GM23338 (cell line): Measurements from ENCODE around the gene GPR42. TPM values are rescaled to one million over a fixed set of nuclear protein-coding genes. Genes with fewer than 3 reads are reported as not detected.

Experiments
- ATAC-seq: fragments of 200-7000 bp; cut with Tn5 transposase; 3 replicates; pipeline ENCODE4 v1.9.1; 2020
- DNase-seq: peaks from one replicate; pipeline ENCODE4 v3.0.0-alpha.2; 2015; ENCODE audit warnings: low spot score
- H2AFZ ChIP-seq: fragments of 200-600 bp; sonication (generic); 2 replicates; pipeline ENCODE4 v1.8.0; 2016; ENCODE audit warnings: antibody characterized with exemption, mild to moderate bottlenecking, moderate library complexity
- H3F3A ChIP-seq: fragments of 200-600 bp; sonication (generic); replicated peaks from 2 replicates; pipeline ENCODE4 v1.8.0; 2017; ENCODE audit warnings: antibody characterized with exemption, mixed run types, low read depth
- H3K27ac ChIP-seq: fragments of 200-600 bp; sonication (generic); 2 replicates; pipeline ENCODE4 v1.6.1; 2016; ENCODE audit warnings: low read depth
- H3K27me3 ChIP-seq: fragments of 200-600 bp; sonication (generic); 2 replicates; pipeline ENCODE4 v1.8.0; 2016; ENCODE audit warnings: mild to moderate bottlenecking, mixed run types, moderate library complexity; ENCODE audit not compliant: insufficient read depth
- H3K36me3 ChIP-seq: fragments of 200-600 bp; sonication (generic); 2 replicates; pipeline ENCODE4 v1.8.0; 2016; ENCODE audit warnings: mild to moderate bottlenecking; ENCODE audit not compliant: insufficient read depth
- H3K4me1 ChIP-seq: fragments of 200-600 bp; sonication (generic); 2 replicates; pipeline ENCODE4 v1.8.0; 2016; ENCODE audit warnings: mild to moderate bottlenecking, moderate library complexity; ENCODE audit not compliant: insufficient read depth
- H3K4me2 ChIP-seq: fragments of 200-600 bp; sonication (generic); 2 replicates; pipeline ENCODE4 v1.7.1; 2017; ENCODE audit warnings: mixed run types
- H3K4me3 ChIP-seq: fragments of 200-600 bp; sonication (generic); 2 replicates; pipeline ENCODE4 v1.6.1; 2016; ENCODE audit warnings: mixed run types
- H3K79me2 ChIP-seq: fragments of 200-600 bp; sonication (generic); replicated peaks from 2 replicates; pipeline ENCODE4 v1.8.0; 2017; ENCODE audit warnings: mild to moderate bottlenecking; ENCODE audit not compliant: insufficient read depth
- H3K9me2 ChIP-seq: fragments of 200-600 bp; sonication (generic); 2 replicates; pipeline ENCODE4 v1.8.0; 2017; ENCODE audit not compliant: insufficient read depth
- H4K20me1 ChIP-seq: fragments of 200-600 bp; sonication (generic); replicated peaks from 2 replicates; pipeline ENCODE4 v1.8.0; 2017; ENCODE audit warnings: mild to moderate bottlenecking; ENCODE audit not compliant: insufficient read depth
- H3K27ac Mint-ChIP-seq: 2 replicates; pipeline ENCODE4 v1.8.0; 2020; ENCODE audit warnings: inconsistent platforms, mild to moderate bottlenecking, moderate library complexity, mixed read lengths
- H3K27me3 Mint-ChIP-seq: 3 replicates; pipeline ENCODE4 v1.8.0; 2022; ENCODE audit warnings: low read depth, mild to moderate bottlenecking, moderate library complexity, mixed read lengths, inconsistent platforms; ENCODE audit not compliant: insufficient read depth, poor library complexity
- H3K36me3 Mint-ChIP-seq: 3 replicates; pipeline ENCODE4 v1.8.0; 2021; ENCODE audit warnings: low read depth, mild to moderate bottlenecking, inconsistent platforms, moderate library complexity, mixed read lengths
- H3K4me1 Mint-ChIP-seq: 3 replicates; pipeline ENCODE4 v1.8.0; 2020; ENCODE audit warnings: mild to moderate bottlenecking, inconsistent platforms, mixed read lengths
- H3K4me3 Mint-ChIP-seq: 3 replicates; pipeline ENCODE4 v1.8.0; 2021; ENCODE audit warnings: moderate library complexity, mild to moderate bottlenecking, inconsistent platforms, mixed read lengths
- H3K9me3 Mint-ChIP-seq: 3 replicates; pipeline ENCODE4 v1.8.0; 2020; ENCODE audit warnings: moderate library complexity, mild to moderate bottlenecking, inconsistent platforms, mixed read lengths
- ETS1 ChIP-seq: IDR thresholded peaks from 2 replicates; pipeline ENCODE4 v1.6.1; 2016; ENCODE audit warnings: antibody characterized with exemption
- EZH2phosphoT487 ChIP-seq: fragments of 200-600 bp; sonication (generic); IDR thresholded peaks from one replicate; pipeline ENCODE4 v1.8.1; 2018; ENCODE audit warnings: antibody characterized with exemption; ENCODE audit not compliant: unreplicated experiment
- JUNB ChIP-seq: IDR thresholded peaks from one replicate; pipeline ENCODE4 v1.6.1; 2016; ENCODE audit warnings: antibody characterized with exemption; ENCODE audit not compliant: unreplicated experiment
- POLR2AphosphoS5 ChIP-seq: IDR thresholded peaks from 2 replicates; pipeline ENCODE4 v1.6.1; 2016; ENCODE audit warnings: antibody characterized with exemption, low read depth
- ZNF114 ChIP-seq: fragments of 250-450 bp; sonication (Bioruptor Pico); IDR thresholded peaks from 2 replicates; pipeline ENCODE4 v1.5.0; 2020; ENCODE audit warnings: mild to moderate bottlenecking, moderate library complexity
- polyA plus RNA-seq: library from polyadenylated mRNA; unstranded; fragments of >200 nt; fragmentation: Nextera tagmentation; extraction: Ambion mirVana; gene quantifications from 2 replicates; pipeline ENCODE4 v1.2.1, GENCODE V29; 2016
- total RNA-seq: library from RNA; depleted of rRNA; stranded (reverse); fragments of >200 nt; shearing (Covaris generic); gene quantifications from 2 replicates; pipeline ENCODE4 v1.2.3, GENCODE V29; 2014
- TF ChIP-seq, protein P1 (sequence below), 2 experiments: fragments of 200-600 bp in 1 of 2; sonication (generic) in 1 of 2; conservative IDR thresholded peaks; 2 replicates each; pipeline versions ENCODE4 v1.5.1 to v1.6.1; 2016 to 2017; ENCODE audit warnings: antibody characterized with exemption in 2 of 2, low read depth in 2 of 2, mild to moderate bottlenecking in 2 of 2, moderate library complexity in 1 of 2

The GPR42 gene
- total and polyA plus RNA-seq, 2 experiments from 2014 or later, result not detected

DNA sequence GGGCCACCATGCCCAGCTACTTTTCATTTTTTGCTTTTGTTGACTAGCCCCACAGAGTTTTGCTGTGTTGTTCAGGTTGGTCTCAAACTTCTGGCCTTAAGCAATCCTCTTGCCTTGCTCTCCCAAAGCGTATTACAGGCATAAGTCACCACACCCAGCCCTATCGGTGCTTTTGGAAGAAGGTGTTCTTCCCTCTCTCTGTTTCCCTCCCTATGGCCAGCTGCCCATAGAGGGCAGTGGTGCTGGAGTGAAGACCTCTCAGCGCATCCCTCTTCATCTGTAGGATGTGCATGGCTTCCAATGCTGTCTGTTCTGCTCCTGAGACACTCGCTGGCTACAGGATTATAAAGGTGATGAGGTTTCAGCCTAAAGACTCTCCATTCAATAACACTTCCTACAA lies 43.2 kb upstream of the GPR42 start:
- DNase-seq, result peak; percentile 63
- Histone ChIP-seq H3K9me2 (no peaks in the 10 kb centered on the region), H3K36me3 (no peaks in the 10 kb centered on the region), H2AFZ (no peak overlapping the region), H3K27ac (no peak overlapping the region), H4K20me1 (no peaks in the 10 kb centered on the region), H3K4me1 (no peaks in the 10 kb centered on the region), H3F3A (no peaks in the 10 kb centered on the region), H3K4me3 (no peak overlapping the region), H3K27me3 (no peaks in the 10 kb centered on the region), H3K4me2 (no peak overlapping the region), H3K79me2 (no peaks in the 10 kb centered on the region)
- TF ChIP-seq ETS1 (no peak), JUNB (no peak), EZH2phosphoT487 (no peak), ZNF114 (CRISPR knock-in tag) (no peak), POLR2AphosphoS5 (no peak)
- TF ChIP-seq, protein P1, sequence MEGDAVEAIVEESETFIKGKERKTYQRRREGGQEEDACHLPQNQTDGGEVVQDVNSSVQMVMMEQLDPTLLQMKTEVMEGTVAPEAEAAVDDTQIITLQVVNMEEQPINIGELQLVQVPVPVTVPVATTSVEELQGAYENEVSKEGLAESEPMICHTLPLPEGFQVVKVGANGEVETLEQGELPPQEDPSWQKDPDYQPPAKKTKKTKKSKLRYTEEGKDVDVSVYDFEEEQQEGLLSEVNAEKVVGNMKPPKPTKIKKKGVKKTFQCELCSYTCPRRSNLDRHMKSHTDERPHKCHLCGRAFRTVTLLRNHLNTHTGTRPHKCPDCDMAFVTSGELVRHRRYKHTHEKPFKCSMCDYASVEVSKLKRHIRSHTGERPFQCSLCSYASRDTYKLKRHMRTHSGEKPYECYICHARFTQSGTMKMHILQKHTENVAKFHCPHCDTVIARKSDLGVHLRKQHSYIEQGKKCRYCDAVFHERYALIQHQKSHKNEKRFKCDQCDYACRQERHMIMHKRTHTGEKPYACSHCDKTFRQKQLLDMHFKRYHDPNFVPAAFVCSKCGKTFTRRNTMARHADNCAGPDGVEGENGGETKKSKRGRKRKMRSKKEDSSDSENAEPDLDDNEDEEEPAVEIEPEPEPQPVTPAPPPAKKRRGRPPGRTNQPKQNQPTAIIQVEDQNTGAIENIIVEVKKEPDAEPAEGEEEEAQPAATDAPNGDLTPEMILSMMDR (conservative IDR thresholded peaks at IDR 0.05; ENCODE audit: low read depth in 2 of 2), result peak; percentile 58 to 66
- H3K4me1 Mint-ChIP-seq, result peaks cover 7% of the 10 kb centered on the region
- H3K27me3 Mint-ChIP-seq, result peaks cover 2% of the 10 kb centered on the region
- peak; percentile 96 for ATAC-seq
- H3K27ac Mint-ChIP-seq, result no peak overlapping the region
- no peak overlapping the region; the same call in 2 of the 3 replicates for H3K4me3 Mint-ChIP-seq
- no peaks in the 10 kb centered on the region for H3K36me3 Mint-ChIP-seq
- no peaks in the 10 kb centered on the region; the same call in 2 of the 3 replicates for H3K9me3 Mint-ChIP-seq

- no peak for ATAC-seq
- TF ChIP-seq ETS1, result no peak
- TF ChIP-seq POLR2AphosphoS5, result no peak
Observed at GRCh38 chr19:35328851-35329285, 42.0 kb upstream of the GPR42 start, which contains the start of gene CD22. TSS of gene CD22 (plus strand) at chr19:35329187. CDS start at chr19:35332041, 2,854 bp downstream.

More at GRCh38 chr19:35328851-35329285, 42.0 kb upstream of the GPR42 start, which contains the start of gene CD22:
- Mint-ChIP-seq H3K27ac (no peak within 1 kb of the TSS), H3K4me3 (no peak within 1 kb of the TSS), H3K36me3 (no peaks in the 10 kb centered on the region), H3K4me1 (peaks cover 7% of the 10 kb centered on the region), H3K9me3 (no peaks in the 10 kb centered on the region; the same call in 2 of the 3 replicates), H3K27me3 (peaks cover 2% of the 10 kb centered on the region)
- no peaks in the 10 kb centered on the region for H3K36me3 ChIP-seq
- no peak within 1 kb of the TSS for H3K4me3 ChIP-seq
- H3K4me1 ChIP-seq, result no peaks in the 10 kb centered on the region
- DNase-seq, result no peak
- H3F3A ChIP-seq, result no peaks in the 10 kb centered on the region
- H4K20me1 ChIP-seq, result no peaks in the 10 kb centered on the region
- H2AFZ ChIP-seq, result peak within 1 kb of the TSS; percentile 74; the same call in 1 of the 2 replicates
- 0 out of 2 replicates have a peak within 1 kb of the TSS, but pooled peaks have one; percentile 38 for H3K4me2 ChIP-seq
- no peaks in the 10 kb centered on the region for H3K79me2 ChIP-seq
- no peak within 1 kb of the TSS for H3K27ac ChIP-seq
- H3K27me3 ChIP-seq, result no peaks in the 10 kb centered on the region
- H3K9me2 ChIP-seq, result no peaks in the 10 kb centered on the region
